ENCODE results near the gene NUFIP1. TPM values are rescaled to one million over a fixed set of nuclear protein-coding genes. Genes with fewer than 3 reads are reported as not detected.
"Not testable (repeated sequence)": the region's sequence is repeated elsewhere in the genome, so short reads cannot be mapped to it uniquely, and the experiment has no call there.

The NUFIP1 gene
- total and polyA plus RNA-seq, 9 donors = 2.3 to 9.5 (median 6.8) TPM

DNA sequence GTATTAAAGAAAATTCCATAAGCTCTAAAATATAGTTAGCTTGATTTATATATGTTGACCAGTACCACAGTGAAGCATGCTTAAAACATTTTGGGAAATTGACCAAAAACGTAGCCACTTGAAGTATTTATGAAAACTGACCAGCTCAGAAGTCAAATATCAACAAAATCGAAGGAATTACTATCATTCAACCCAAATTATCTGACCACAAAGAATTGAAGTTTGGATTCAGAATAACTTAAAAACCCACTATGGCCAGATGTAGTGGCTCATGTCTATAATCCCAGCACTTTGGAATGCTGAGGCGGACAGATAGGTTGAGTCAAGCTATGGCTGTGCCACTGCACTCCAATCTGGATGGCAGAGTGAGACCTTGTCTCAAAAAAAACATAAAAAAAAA is 32.0 kb upstream of the NUFIP1 start:
- no peak for DNase-seq
- TF ChIP-seq EP300 (IDR thresholded peaks at IDR 0.05) = no peak
- no peak for TF ChIP-seq POLR2A (IDR thresholded peaks at IDR 0.05)
- no peak for TF ChIP-seq CTCF (IDR thresholded peaks at IDR 0.05)
- H3K4me3 ChIP-seq = no peak overlapping the region
- no peaks in the 10 kb centered on the region for H3K4me1 ChIP-seq (ENCODE audit: insufficient read depth)
- H3K27ac ChIP-seq = no peak overlapping the region
- H3K9me3 ChIP-seq = no peaks in the 10 kb centered on the region
- no peaks in the 10 kb centered on the region for H3K27me3 ChIP-seq
- 86 to 92% (median 90%) methylated on average over 3 of the region's 3 CpGs for WGBS, 3 donors
- intact Hi-C loops (cut with DNase I) = no loop called here
- no peaks in the 10 kb centered on the region for H3K36me3 ChIP-seq

DNA sequence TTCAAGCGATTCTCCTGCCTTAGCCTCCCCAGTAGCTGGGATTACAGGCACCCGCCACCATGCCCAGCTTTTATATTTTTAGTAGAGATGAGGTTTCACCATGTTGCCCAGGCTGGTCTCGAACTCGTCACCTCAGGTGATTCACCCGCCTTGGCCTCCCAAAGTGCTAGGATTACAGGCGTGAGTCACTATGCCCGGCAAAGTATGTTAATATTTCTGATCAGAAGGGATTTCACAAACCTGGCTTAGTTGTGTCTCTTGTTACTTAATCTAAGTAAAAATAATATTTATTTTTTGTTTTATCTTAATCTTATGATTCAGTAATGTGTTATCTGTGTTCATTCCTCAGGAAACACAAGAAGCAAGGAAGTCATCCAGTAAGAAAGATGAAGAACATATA is 30.7 kb upstream of the NUFIP1 start:
- H3K27me3 ChIP-seq; H3K36me3 ChIP-seq; H3K4me1 ChIP-seq (ENCODE audit: insufficient read depth); H3K9me3 ChIP-seq; intact Hi-C loops (cut with DNase I); H3K27ac ChIP-seq; DNase-seq; H3K4me3 ChIP-seq: not testable (repeated sequence)
- 96 to 97% (median 97%) methylated on average over 7 of the region's 7 CpGs for WGBS, 3 donors

DNA sequence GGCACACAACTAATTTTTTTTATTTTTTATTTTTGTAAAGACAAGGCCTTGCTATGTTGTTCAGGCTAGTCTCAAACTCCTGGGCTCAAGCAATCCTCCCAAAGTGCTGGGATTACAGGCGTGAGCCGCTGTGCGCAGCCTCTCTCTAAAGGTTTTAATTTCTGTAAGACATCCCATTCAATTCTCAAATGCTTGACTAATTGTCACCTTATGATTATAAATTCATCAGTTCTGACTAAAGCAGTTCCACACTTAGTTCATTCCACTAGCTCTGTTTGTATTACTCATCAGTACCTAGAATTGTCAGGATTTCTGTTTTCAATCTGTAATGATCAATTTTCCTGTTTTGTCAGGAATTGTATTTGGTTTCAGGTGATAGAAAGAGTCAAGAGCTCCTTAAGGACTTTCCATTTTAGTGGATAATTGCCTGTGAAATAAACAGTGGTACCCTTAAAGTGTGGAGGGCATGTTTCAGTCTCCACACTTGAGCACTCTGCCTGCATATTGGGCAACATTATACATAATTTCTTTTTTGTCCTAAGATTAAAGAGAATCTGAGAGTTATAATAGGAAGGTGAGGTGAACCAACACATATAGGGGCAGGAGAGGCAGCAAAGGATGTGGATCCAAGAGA is 27.6 kb upstream of the NUFIP1 start:
- H3K4me1 ChIP-seq (ENCODE audit: insufficient read depth) = no peaks in the 10 kb centered on the region
- no peaks in the 10 kb centered on the region for H3K36me3 ChIP-seq
- no peak for DNase-seq
- no peaks in the 10 kb centered on the region for H3K27me3 ChIP-seq
- no peaks in the 10 kb centered on the region for H3K9me3 ChIP-seq
- no peak for TF ChIP-seq POLR2A (IDR thresholded peaks at IDR 0.05)
- TF ChIP-seq CTCF (IDR thresholded peaks at IDR 0.05) = no peak
- no peak for TF ChIP-seq EP300 (IDR thresholded peaks at IDR 0.05)
- intact Hi-C loops (cut with DNase I) = no loop called here
- no peak overlapping the region for H3K4me3 ChIP-seq
- WGBS, 3 donors = 97 to 99% (median 98%) methylated on average over 3 of the region's 3 CpGs
- H3K27ac ChIP-seq = no peak overlapping the region

- intact Hi-C loops (cut with DNase I) = no loop called here
- Histone ChIP-seq H3K4me3 (no peak overlapping the region), H3K27me3 (no peaks in the 10 kb centered on the region), H3K9me3 (no peaks in the 10 kb centered on the region), H3K36me3 (no peaks in the 10 kb centered on the region), H3K27ac (no peak overlapping the region), H3K4me1 (ENCODE audit: insufficient read depth) (no peaks in the 10 kb centered on the region)
- DNase-seq = no peak
- TF ChIP-seq POLR2A (IDR thresholded peaks at IDR 0.05) = no peak
- no peak for TF ChIP-seq EP300 (IDR thresholded peaks at IDR 0.05)
- TF ChIP-seq CTCF (IDR thresholded peaks at IDR 0.05) = no peak
- 93 to 95% (median 94%) methylated on average over 2 of the region's 2 CpGs for WGBS, 3 donors
These were observed 26.0 kb upstream of the NUFIP1 start for GRCh38 chr13:45015300-45015699.

DNA sequence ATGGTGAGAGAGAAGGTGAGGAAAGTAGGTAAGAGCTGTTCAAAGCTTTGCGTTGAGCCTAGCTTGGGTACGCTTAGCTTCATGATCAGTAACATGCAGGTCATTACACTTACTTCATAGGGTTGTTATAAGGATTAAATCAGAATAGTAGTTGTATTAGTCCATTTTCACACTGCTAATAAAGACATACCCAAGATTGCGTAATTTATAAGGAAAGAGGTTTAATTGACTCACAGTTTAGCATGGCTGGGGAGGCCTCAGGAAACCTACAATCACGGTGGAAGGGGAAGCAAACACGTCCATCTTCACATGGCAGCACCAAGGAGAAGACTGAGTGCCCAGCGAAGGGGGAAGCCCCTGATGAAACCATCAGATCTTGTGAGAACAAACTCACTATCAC is 21.9 kb upstream of the NUFIP1 start:
- Histone ChIP-seq H3K36me3 (no peaks in the 10 kb centered on the region), H3K9me3 (no peaks in the 10 kb centered on the region), H3K27ac (no peak overlapping the region), H3K4me1 (ENCODE audit: insufficient read depth) (no peaks in the 10 kb centered on the region), H3K4me3 (no peak overlapping the region), H3K27me3 (no peaks in the 10 kb centered on the region)
- TF ChIP-seq EP300 (IDR thresholded peaks at IDR 0.05) (no peak), CTCF (IDR thresholded peaks at IDR 0.05) (no peak), POLR2A (IDR thresholded peaks at IDR 0.05) (no peak)
- DNase-seq = no peak
- intact Hi-C loops (cut with DNase I) = no loop called here
- WGBS, 3 donors = 95 to 98% (median 95%) methylated on average over 6 of the region's 6 CpGs

Measured in ovary (tissue), 9 donors.